ENCODE results near the gene NPPB.
A peak's percentile ranks its signal among the peaks of the same experiment; 100 is the strongest.

The NPPB gene

DNA sequence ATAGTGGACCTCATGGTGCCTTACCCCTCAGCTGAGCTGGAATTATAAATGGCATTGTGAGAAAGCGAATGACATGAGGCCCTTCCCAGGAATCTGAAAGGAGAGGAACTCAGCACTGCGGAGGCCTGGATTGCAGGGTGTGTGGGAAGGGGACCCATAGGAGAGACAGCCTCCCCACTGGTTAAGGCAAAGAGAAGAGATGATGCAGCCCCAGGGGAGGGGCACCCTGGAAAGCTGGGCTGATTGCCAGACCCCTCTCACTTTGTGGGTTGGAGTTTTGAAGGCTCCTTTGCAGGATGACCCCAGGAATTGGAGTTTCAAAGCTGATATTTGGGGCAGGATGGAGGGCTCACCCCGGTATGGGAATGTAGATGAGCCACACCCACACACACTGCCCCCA lies 2.0 kb downstream of the NPPB start:
- no peak for DNase-seq

DNA sequence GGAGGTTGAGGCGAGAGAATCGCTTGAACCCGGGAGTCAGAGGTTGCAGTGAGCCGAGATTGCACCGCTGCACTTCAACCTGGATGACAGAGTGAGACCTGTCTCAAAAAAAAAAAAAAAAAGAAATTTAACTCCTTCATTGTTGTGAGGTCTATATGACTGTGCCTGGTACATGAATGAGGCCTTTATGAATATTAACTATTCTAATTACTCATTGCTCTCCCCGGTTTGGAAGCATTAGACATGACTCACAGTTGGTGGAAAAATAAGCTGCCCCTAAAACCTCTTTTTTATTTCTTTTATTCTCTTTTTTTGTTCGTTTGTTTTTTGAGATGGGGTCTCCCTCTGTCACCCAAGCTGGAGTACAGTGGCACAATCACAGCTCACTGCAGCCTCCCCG lies 3.3 kb downstream of the NPPB start:
- no peak for DNase-seq

DNA sequence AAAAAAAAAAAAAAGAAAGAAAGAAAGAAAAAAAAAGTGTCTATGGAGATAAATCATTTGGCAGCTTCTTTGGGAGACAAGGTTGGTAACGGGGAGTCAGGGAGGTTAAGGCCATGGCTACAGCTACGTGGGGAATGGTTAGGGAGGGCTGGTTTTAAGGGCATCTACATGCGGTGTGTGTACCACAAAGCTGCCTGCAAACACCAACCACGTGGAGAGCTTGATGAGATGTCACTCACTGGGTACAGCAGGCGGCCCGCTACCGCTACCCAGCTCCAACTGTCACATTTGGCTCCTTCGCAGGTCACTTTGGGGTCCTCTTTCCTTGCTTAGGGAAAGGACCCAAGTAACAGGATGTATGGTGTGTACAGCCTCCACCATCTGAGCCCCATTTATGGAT lies 4.2 kb downstream of the NPPB start:
- DNase-seq: no peak

DNA sequence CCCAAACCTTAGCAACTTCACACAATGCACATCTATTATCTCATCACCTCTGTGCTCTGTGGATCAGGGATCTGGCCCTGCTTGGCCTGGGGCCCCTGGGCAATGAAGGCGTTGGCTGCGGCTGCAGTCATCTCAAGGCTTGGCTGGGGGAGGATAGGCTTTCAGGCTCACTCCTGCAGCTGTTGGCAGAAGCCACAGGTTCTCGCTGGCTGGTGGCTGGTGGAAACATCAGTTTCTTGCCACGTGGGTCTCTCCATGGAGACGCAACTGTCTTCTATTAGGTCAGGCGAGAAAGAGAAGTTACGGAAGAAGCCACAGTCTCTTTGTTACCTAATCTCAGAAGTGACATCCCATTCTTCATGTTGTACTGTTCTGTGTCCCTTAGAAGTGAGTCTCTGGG lies 7.6 kb downstream of the NPPB start:
- DNase-seq: no peak

DNA sequence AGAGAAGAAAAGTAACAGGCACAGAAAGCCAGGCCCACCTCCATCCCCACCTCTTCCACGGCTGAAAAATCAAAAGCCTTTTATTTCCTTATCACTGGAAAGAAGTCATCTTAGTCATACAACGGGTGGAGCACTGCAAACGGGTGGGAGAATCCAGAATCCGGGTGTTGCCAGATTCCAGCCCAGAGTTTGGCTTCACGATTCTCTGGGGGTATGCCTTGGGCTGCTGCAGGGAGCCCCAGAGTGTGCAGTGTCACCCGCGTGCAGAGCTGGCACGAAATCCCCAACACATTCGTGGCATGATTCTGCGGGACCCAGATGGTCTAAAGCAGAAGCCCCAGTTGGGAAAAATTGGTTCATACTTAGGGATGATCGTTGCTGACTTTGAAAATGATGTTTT lies 8.6 kb downstream of the NPPB start:
- DNase-seq: no peak

DNA sequence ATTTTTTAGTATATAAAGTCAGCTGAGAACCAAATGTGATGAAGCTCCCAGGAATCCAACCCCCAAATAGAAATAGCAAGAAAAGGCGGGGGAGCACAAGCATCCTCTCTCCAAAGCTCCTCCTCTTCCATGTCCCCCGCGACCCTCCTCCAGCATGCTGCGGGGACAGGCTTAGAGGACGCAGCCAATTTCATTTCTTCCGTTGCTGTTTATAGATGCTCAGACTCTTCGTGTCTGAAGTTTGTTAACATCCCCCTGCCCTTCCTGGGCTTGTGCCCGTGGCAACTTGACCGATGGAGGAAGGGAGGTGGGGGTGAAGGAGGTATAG lies 10.4 kb downstream of the NPPB start:
- DNase-seq: no peak

DNA sequence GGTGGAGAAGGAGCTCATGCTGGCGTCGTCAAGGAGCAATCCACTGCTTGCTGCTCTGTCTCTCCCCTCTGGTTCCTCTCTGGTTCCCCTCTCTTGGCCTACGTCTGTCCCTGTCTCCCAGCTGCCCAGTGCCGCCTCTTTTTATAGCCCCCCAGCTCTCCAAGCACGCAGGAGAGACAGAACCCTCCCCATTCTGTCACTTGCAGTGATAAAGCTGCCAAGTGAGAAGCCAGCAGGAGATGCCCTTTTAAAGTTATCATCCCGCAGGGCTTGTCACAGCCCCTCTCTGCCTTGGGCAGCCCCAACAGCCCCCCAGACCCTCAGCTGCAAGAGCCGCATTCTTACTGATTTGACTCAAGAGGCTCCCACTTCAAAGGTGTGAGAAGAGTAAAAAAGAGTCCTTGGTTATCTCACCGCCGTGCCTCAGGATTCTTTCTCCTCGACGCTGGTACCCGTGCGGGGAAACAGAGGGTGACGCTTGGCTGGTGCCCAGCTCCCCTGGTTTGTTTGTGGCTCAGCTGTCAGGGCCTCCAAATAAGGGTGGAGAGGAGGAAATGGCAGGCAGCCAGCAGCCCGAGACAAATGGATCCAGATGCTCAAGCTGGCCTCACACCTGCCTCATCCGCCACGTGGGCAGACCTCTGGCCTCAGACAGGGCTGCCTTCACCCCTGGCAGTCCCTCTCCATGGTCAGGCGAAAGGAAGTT lies 10.9 kb downstream of the NPPB start, which contains the start of gene NPPA:
Gene NPPA, minus strand, starts transcription at position 117 of the 706 bp plus-strand sequence. Its CDS starts 99 bp downstream, at position 18.
- no peak for DNase-seq

DNA sequence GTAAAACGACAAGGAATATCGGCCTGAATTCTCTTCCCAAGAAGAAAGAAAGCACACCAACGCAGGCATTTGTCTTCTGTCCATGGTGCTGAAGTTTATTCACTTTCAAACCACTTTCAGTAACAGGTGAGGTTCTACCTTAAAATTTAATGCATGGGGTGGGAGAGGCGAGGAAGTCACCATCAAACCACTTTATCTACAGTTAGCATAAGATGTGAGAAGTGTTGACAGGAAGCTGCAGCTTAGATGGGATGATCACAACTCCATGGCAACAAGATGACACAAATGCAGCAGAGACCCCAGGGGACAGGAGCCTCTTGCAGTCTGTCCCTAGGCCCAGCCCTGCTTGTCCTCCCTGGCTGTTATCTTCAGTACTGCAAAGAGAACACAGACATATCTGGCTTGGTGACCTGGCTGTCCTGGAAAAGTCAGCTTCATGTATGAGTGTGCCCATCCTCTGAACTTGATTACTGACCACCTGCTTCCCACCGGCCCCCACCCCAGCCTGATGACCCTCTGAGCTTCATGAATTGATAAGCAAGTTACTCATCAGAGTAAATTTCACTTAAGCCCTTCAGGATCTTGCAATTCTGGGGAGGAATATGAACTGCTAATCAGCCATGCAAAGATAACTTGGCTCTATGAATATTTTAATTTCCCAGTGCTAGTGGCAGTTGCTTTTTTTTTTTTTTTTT lies 13.0 kb downstream of the NPPB start:
- peak; percentile 15 for DNase-seq

DNA sequence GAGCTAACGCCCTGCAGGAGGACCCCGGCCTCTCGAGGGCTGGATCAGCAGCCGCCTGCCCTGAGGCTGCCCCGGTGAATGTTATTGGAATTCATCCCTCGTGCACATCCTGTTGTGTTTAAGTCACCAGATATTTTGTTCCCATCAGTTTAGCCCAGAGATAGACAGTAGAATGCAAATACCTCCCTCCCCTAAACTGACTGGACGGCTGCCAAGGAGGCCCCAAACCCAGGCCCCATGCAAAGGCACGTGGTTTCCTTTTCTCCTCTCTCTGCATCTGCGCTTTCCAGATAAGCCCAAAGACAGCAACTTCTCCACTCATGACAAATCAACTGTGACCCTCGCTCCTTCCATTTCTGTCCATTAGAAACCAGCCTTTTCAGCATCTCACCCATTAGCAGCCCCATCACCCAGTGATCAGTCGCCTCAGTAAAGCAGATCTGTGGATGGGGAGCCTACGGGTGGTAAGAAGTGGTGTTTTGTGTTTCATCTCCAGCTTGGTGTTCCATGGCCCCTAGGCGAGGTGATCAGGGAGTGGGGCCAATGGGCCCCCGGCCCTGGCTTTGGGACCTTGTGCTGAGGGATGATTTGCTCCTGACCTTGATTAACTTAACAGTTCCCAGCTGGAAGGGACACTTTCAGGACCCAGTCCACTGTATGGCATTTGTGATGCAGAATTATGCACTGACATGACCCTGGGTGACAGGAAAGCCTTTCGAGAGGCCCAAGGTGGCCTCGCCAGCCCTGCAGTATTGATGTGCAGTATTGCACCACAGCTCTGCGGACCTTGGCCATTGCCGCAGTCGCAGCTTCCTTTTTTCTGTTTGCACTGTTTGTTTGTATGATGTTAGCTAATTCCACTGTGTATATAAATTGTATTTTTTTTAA lies 16.3 kb downstream of the NPPB start:
- no peak for DNase-seq

DNA sequence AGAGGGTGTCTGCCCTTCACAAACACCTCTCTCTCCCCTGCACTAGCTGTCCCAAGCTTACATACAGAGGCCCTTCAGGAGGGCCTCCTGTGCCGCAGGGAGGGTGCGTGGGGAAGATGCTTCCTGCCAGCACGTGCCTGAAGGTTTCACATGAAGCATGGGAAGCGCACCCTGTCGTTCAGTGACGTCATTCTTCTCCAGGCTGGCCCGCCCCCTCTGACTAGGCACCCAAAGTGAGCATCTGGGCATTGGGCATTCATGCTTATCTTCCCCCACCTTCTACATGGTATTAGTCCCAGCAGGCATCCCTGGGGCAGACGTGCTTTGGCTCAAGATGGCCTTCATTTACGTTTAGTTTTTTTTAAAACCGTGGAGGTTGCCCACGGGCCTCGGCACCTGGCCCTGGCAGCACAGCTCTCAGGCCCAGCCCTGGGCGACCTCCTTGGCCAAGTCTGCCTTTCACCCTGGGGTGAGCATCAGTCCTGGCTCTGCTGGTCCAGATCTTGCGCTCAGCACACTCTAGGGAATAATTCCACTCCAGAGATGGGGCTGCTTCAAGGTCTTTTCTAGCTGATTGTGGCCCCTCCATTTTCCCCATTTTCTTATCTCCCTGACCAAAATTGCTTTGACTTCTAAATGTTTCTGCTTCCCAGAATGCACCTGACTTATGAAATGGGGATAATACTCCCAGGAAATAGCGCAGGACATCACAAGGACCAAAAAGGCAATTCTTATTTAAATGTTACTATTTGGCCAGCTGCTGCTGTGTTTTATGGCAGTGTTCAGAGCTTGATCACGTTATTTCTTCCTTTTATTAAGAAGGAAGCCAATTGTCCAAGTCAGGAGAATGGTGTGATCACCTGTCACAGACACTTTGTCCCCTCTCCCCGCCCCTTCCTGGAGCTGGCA lies 17.2 kb downstream of the NPPB start:
- DNase-seq: no peak

DNA sequence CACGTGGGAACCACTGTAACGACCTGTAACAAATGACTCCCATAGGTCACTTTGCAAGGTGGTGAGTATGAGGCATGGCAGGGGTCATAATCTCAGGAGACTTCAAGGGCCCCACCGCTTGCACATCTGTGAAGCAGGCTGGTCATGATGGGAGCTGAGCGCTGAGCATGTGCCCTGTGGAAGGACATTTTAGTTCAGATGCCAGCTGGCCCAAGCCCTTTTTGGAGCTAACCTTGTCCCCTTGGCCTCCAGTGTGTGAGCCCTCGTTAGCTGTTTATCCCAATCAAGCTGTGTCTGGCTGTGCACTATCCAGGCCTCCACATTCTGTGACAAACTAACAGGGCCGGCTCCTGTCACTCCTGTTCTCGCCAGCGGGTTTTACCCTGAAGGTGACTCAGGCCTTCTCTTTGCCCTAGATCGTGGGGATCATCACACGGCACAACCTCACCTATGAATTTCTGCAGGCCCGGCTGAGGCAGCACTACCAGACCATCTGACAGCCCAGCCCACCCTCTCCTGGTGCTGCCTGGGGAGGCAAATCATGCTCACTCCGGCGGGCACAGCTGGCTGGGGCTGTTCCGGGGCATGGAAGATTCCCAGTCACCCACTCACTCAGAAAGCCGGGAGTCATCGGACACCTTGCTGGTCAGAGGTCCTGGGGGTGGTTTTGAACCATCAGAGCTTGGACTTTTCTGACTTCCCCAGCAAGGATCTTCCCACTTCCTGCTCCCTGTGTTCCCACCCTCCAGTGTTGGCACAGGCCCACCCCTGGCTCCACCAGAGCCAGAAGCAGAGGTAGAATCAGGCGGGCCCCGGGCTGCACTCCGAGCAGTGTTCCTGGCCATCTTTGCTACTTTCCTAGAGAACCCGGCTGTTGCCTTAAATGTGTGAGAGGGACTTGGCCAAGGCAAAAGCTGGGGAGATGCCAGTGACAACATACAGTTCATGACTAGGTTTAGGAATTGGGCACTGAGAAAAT lies 18.7 kb downstream of the NPPB start:
- no peak for DNase-seq

DNA sequence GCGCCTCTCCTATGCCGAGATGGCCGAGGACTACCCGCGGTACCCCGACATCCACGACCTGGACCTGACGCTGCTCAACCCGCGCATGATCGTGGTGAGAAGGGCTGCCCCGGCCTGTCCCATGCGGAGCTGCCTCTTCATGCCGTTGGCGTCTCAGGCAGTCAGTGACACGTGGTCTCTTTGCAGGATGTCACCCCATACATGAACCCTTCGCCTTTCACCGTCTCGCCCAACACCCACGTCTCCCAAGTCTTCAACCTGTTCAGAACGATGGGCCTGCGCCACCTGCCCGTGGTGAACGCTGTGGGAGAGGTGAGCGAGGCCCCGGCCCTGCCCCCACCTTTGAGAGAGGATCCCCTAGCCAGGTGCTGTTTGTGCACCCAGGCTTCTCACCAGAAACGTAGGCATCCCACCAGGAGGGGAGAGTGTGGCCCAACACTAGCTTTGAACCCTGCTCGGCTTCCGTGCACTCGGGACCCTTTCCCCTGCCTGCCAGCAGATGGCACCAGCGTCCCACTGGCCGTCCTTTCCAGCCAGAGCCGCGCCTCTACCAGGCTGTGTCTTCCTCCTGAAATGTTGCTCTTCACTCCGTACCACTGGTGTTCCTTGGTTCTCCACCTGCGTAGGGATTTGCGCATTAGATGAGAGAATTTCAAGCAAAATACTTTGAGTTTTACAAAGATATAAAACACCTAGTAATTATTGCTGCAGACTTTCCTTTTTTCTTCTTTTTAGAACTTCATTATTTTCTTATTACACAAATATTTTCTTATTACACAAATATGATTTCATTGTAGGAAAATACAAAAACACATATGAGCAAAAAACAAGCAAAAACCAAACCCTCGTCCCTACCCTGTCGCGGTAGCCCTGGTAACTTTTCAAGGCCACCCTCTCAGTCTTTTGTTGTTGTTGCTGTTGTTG lies 20.1 kb downstream of the NPPB start:
- DNase-seq: peak; percentile 74

DNA sequence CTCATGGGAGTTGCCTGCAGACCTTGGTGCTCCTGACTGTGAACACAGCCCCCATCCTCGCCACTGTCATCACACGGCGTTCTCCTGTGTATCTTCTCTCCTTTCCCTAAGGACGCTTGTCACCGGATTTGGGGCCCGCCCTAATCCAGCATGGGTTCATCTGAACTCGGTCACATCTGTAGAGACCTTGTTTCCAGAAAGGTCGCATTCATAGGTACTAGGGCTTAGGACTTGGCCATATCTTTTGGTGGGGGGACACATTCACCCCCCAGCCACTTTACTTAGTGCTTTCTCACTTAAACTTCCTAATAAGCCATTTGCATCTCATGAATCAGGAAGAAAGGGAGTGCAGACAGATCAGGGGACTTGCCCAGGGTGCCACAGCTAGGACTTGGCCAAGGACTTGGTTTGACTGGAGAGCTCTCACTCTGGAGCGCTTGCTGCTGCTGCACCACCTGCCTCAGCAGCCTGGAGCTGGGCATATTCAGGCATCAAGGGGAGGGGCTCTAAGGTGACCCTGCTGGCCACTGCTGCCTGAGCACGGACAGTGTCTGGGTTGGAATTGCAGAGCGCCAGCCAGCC lies 20.9 kb downstream of the NPPB start:
- no peak for DNase-seq

DNA sequence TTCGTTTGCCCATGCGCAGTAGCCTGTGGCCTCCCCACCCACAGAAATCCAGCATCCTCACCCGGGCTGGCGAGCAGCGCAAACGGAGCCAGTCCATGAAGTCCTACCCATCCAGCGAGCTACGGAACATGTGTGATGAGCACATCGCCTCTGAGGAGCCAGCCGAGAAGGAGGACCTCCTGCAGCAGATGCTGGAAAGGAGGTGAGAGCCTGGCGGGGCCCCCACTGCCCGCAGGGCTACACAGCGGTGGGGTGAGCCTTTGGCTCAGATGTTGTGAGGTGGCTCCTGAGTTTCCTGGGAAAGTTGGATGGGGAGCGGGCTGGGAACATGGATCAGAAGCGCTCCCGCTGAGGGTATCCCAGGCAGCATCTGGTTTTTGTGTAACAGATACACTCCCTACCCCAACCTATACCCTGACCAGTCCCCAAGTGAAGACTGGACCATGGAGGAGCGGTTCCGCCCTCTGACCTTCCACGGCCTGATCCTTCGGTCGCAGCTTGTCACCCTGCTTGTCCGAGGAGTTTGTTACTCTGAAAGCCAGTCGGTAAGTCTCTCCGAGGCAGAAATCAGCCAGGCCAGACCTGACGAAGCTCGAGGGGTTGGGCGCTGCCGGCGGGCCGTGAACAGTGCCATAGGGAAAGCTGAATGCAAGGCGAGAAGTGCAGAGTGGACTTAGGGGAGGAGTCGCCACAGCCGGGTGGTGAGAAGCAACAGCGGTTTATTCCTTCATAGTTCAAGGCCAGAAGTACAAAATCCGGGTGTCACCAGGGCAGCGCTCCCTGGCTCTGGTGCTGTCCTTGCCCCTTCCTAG lies 21.6 kb downstream of the NPPB start:
- DNase-seq: no peak

DNA sequence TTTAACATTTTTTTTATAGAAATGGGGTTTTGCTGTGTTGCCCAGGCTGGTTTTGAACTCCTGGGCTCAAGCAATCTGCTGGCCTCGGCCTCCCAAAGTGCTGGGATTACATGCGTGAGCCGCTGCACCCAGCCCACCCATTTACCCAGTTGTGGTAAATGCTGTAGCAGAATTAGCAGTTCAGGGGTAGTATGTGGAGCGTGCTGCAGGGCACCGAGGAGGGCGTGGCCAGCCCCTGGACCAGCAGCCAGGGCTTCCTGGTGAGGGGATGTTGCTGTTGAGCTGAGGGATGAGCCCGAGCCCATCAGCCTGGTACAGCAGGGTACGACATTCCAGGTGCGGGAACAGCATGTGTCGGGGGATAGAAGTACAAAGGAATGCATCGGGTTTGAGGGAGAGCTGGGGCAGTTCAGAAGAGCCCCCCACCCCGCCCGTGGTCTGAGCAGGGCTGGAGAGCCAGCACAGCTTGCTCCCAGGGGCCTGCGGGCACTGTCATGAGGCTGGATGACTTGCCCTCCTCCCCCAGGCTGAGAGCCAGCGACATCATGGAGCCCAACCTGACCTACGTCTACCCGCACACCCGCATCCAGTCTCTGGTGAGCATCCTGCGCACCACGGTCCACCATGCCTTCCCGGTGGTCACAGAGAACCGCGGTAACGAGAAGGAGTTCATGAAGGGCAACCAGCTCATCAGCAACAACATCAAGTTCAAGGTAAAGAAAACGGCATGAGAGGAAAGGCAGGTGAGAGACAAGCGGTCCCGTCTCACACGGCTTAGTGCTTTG lies 23.1 kb downstream of the NPPB start:
- no peak for DNase-seq

DNA sequence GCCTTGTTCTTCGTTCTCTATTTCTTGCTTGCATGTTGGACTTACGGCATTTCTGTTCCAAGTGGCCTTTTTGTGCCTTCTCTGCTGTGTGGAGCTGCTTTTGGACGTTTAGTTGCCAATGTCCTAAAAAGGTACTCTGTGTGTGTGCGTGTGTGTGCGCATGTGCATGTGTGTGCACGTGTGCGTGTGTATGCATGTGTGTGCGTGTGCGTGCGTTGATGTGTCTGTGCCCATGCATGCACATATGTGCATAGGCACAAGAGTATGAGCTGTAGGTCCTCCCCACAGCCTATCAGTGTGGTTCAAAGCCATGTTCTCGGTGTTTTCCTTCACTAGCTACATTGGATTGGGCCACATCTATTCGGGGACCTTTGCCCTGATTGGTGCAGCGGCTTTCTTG lies 24.8 kb downstream of the NPPB start:
- DNase-seq: no peak

DNA sequence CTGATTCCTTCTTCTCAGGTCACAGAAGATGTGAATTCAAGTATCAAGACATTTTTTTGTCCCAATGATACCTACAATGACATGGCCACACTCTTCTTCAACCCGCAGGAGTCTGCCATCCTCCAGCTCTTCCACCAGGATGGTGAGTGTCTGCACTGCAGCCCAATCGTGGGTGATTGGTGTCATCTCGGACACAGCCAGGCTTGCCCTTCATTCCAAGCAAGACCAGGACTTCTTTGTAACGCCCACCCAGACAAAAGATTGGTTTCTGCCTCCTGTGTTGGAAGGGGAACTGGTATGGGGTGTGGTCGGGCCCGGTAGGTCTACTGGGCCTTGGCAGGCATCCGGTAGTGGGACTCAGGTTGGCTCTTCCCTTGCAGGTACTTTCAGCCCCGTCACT lies 25.2 kb downstream of the NPPB start:
- DNase-seq: no peak
